NT2/D1 (cell line): ENCODE results near the gene HS2ST1.

Source experiments
- DNase-seq: peaks from one replicate; pipeline ENCODE4 v3.0.0-alpha.2; 2011; ENCODE audit warnings: low read depth, low spot score
- H3K27me3 ChIP-seq: 2 replicates; pipeline ENCODE4 v1.6.0; 2011; ENCODE audit warnings: mild to moderate bottlenecking; ENCODE audit not compliant: insufficient read length, insufficient read depth
- H3K36me3 ChIP-seq: 2 replicates; pipeline ENCODE4 v1.6.1; 2011; ENCODE audit warnings: mild to moderate bottlenecking, low read length, mixed read lengths; ENCODE audit not compliant: insufficient read depth, insufficient read length
- H3K4me1 ChIP-seq: 2 replicates; pipeline ENCODE4 v1.5.1; 2011; ENCODE audit not compliant: insufficient read depth, insufficient read length
- H3K4me3 ChIP-seq: 2 replicates; pipeline ENCODE4 v1.5.1; 2011; ENCODE audit warnings: low read depth; ENCODE audit not compliant: insufficient read length
- H3K9ac ChIP-seq: 2 replicates; pipeline ENCODE4 v1.6.0; 2011; ENCODE audit warnings: low read depth; ENCODE audit not compliant: insufficient read length
- H3K9me3 ChIP-seq: 2 replicates; pipeline ENCODE4 v1.5.1; 2011; ENCODE audit warnings: mild to moderate bottlenecking, low read length; ENCODE audit not compliant: insufficient read depth
- SUZ12 ChIP-seq: IDR thresholded peaks from 2 replicates; pipeline ENCODE4 v1.6.1; 2011; ENCODE audit not compliant: insufficient read length, insufficient read depth; ENCODE audit errors: extremely low read depth
- YY1 ChIP-seq: IDR thresholded peaks from 2 replicates; pipeline ENCODE4 v1.6.1; 2011; ENCODE audit not compliant: insufficient read length, insufficient read depth
- ZNF274 ChIP-seq: IDR thresholded peaks from 2 replicates; pipeline ENCODE4 v1.6.1; 2011; ENCODE audit warnings: mild to moderate bottlenecking, low read depth, low read length

HS2ST1 gene

DNA sequence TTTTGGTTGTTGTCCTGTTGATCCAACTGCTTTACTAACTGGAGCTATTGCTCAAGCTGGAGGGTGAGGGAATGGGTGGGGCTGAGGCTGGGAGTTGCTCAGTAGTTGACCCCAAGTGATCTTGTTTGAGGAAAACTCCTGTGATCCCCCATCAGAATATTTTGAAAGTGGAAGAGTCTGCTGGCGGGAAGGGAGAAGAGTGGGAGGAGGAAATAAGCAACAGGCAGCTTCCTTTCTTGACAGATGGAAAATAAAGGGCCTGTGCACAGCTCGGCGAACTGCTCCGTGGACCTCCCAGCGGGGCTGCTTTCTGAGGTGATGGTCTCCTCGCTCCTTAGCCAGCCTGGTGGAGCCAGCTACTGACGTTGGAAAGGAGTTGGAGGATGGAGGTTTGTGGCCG, 215.2 kb downstream of the HS2ST1 start:
- TF ChIP-seq YY1 (no peak), ZNF274 (no peak), SUZ12 (no peak)

DNA sequence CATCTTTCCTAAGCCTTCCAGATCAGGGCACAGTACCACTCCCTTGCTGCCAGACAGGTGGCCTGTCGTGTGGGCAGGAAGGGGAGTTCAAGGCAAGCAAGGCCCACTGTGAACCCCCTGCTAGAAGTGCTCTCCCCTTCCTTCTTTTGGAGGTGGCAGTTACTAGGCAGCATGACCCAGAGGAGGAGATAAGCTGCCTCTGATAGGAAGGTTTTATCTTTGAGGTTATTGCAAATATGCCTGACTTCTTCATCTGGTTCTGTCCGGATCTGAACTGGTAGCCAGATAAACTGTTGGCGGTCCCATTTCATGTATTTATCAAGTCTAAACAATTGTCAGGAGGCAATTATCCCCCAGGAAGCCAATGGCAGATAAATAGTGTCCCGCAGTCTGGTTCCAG, 216.0 kb downstream of the HS2ST1 start:
- H3K36me3 ChIP-seq, result no peaks in the 10 kb centered on the region
- no peak for TF ChIP-seq SUZ12
- TF ChIP-seq YY1, result no peak
- TF ChIP-seq ZNF274, result no peak
- H3K9me3 ChIP-seq, result no peaks in the 10 kb centered on the region

More for the DNA sequence above, 215.2 kb downstream of the HS2ST1 start:
- Histone ChIP-seq H3K4me3 (no peak overlapping the region), H3K36me3 (no peaks in the 10 kb centered on the region), H3K9ac (no peak overlapping the region), H3K9me3 (no peaks in the 10 kb centered on the region), H3K4me1 (no peaks in the 10 kb centered on the region), H3K27me3 (peaks cover 10% of the 10 kb centered on the region)
- DNase-seq, result no peak

DNA sequence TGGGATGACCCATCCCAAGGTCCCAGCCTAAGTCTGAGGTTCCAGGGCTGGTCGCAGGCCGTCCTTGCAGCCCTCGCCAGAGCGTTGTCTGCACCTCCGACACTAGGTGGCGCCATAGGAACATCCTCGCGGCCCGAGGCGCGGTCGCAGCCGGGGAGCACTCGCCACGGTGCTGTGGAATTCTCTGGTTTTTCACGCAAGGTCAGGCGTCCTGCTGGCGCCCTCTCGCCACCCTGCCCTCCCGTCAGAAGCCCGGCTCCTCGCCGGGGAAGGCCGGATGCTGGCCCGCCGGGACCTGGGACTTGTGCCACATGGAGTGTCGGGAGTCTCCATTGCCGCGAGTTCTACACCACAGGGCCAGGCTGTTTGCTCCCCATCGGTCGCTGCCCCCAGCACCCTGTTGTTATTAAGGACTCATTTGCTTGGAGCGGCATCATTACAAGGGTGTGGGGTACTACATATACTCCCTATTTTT, 217.4 kb downstream of the HS2ST1 start:
- peak; percentile 56 for DNase-seq
- Histone ChIP-seq H3K9me3 (no peaks in the 10 kb centered on the region), H3K9ac (peak overlapping the region; percentile 79), H3K27me3 (peaks cover 10% of the 10 kb centered on the region), H3K4me3 (peak overlapping the region; percentile 39), H3K4me1 (no peaks in the 10 kb centered on the region), H3K36me3 (no peaks in the 10 kb centered on the region)
- TF ChIP-seq SUZ12 (no peak), ZNF274 (no peak), YY1 (no peak)

More for the DNA sequence above, 216.0 kb downstream of the HS2ST1 start:
- Histone ChIP-seq H3K4me1 (no peaks in the 10 kb centered on the region), H3K4me3 (no peak overlapping the region), H3K9ac (no peak overlapping the region), H3K27me3 (peaks cover 10% of the 10 kb centered on the region)
- no peak for DNase-seq

DNA sequence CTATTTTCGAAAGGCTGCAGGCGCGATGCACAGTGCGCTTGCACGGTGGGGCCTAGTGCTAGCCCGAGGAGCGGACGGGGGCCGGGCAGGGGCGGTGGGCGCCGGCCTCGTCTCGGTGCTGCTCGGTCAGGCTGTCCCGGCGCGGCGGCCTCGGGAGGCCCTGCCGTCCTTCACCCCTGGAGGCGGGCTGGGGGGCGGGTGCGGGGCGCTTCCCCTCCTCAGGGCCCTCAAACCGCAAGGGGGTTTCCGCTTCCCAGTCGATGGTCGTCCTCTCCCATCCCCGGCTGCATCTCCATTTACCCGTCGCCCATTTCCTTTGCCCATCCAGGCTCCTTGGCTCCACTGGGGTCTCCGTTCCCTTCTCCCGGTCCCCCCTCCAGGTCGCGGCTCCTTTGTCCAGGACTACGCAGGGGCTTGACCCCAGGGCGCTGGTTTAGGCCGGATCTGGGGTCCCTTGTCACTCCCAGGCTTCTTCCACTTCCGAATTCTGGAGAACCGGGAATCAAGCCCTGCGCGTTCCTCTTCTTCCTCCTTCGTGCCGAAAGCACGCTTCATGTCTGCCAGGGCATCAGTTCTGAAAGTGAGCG, 217.9 kb downstream of the HS2ST1 start:
- H3K4me1 ChIP-seq, result no peaks in the 10 kb centered on the region
- H3K27me3 ChIP-seq, result peaks cover 10% of the 10 kb centered on the region
- H3K9me3 ChIP-seq, result no peaks in the 10 kb centered on the region
- H3K4me3 ChIP-seq, result no peak overlapping the region
- no peak overlapping the region for H3K9ac ChIP-seq
- no peaks in the 10 kb centered on the region for H3K36me3 ChIP-seq
- DNase-seq, result no peak
- TF ChIP-seq YY1 (no peak), SUZ12 (no peak), ZNF274 (no peak)

DNA sequence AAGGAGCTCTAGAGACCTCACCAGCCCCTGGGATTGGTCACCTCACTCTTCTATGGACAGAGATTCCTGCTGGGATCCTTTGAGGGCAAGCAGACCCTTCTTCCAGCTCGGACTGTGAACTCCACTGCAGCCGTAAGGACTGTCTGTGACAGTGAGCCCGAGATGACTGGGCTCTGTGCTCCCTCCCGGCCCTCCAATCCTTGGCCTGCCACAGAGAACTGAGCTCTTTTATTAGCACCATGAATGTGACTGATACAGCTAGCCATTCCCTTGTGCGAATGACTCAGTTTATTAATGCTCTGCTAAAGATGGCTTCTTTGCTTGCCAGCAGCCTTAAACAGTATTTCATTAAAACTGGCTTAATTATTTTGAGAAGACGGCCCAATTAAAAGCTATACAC, 219.6 kb downstream of the HS2ST1 start:
- H3K4me1 ChIP-seq, result no peaks in the 10 kb centered on the region
- DNase-seq, result no peak
- H3K9ac ChIP-seq, result no peak overlapping the region
- no peak overlapping the region for H3K4me3 ChIP-seq
- H3K36me3 ChIP-seq, result no peaks in the 10 kb centered on the region
- H3K27me3 ChIP-seq, result peaks cover 10% of the 10 kb centered on the region
- no peaks in the 10 kb centered on the region for H3K9me3 ChIP-seq
- TF ChIP-seq ZNF274 (no peak), SUZ12 (no peak), YY1 (no peak)

DNA sequence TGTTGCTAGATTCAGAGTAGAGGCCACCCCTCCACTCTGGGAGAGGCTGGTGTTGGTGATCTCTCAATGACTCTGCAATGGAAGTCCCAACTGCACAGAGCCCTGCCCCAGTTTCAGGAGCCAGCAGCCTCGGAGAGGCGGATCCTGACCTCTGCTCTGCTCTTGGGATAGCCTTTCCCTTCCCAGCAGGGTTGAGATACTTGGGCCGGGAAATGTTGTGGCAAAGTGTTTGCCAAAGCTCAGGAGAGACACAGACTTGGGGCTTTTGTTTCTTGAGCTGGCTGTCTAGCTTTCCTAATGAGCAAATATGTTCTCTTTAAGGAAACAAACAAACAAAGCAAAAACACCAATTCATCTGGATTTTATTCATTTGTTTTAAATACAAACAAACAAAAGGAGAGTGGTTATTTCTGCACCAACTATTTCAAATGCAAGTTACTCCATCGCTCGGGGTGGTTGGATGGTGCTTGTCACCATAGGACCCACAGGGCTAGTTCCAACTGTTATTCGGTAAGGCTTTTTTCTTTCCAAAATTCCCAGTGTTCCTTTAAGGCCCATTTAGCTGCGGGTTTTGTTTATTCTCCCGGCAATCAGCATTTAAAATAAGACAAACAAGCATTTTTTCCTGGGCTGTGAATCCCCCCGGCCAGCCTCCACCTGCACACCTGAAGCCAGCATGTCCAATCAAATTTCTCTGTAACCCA, 220.3 kb downstream of the HS2ST1 start:
- Histone ChIP-seq H3K27me3 (peaks cover 10% of the 10 kb centered on the region), H3K9ac (no peak overlapping the region), H3K4me1 (no peaks in the 10 kb centered on the region), H3K4me3 (no peak overlapping the region), H3K36me3 (no peaks in the 10 kb centered on the region), H3K9me3 (no peaks in the 10 kb centered on the region)
- TF ChIP-seq YY1 (no peak), SUZ12 (no peak), ZNF274 (no peak)
- DNase-seq, result no peak

DNA sequence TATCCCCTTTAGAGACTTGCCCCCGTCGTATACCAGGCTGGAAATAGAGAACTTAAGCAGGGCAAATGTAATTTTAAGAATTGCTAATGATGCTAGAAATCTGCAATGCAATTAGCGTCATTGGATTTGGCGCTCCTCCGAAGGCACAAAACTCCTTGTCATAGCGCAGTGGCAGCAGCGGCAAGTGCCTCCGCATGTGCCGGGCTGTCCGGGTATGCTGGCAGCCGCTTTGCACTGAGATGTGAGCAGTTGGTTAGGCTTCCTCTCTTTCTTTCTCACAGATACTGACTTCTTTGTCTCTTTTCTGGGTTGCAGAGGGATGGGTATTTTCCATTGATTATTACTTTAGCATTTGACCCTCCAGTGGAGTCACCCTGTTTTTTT, 220.9 kb downstream of the HS2ST1 start:
- Histone ChIP-seq H3K9me3 (no peaks in the 10 kb centered on the region), H3K4me3 (no peak overlapping the region), H3K36me3 (no peaks in the 10 kb centered on the region), H3K4me1 (no peaks in the 10 kb centered on the region), H3K9ac (no peak overlapping the region), H3K27me3 (peaks cover 10% of the 10 kb centered on the region)
- no peak for DNase-seq
- no peak for TF ChIP-seq SUZ12
- no peak for TF ChIP-seq YY1
